CD4-positive, CD25-positive, alpha-beta regulatory T cell (primary cell): ENCODE results near the gene MYADML2. TPM values are rescaled to one million over a fixed set of nuclear protein-coding genes. Genes with fewer than 3 reads are reported as not detected.
A peak's percentile ranks its signal among the peaks of the same experiment; 100 is the strongest.

ENCODE experiments used
- ATAC-seq, 2 donors: fragments of 150-1000 bp; cut with Tn5 transposase; one replicate each; pipeline ENCODE4 v1.10.0; 2021; ENCODE audit warnings: low read depth in 2 of 2, moderate number of reproducible peaks in 2 of 2, moderate library complexity in 1 of 2
- DNase-seq, 3 donors: peaks; one replicate each; pipeline versions ENCODE4 v3.0.0 to v3.0.0-alpha.2; 2012 to 2022; ENCODE audit warnings: mixed read lengths in 1 of 3
- H3K27ac ChIP-seq: one replicate; pipeline ENCODE4 v1.7.0; 2013; ENCODE audit warnings: mild to moderate bottlenecking, low read length; ENCODE audit not compliant: insufficient read depth, poor library complexity, severe bottlenecking
- H3K27me3 ChIP-seq: one replicate; pipeline ENCODE4 v1.7.0; 2013; ENCODE audit warnings: low read length; ENCODE audit not compliant: control insufficient read depth, insufficient read depth
- H3K36me3 ChIP-seq: one replicate; pipeline ENCODE4 v1.7.0; 2013; ENCODE audit warnings: mild to moderate bottlenecking, low read length, moderate library complexity; ENCODE audit not compliant: control insufficient read depth, insufficient read depth
- H3K4me1 ChIP-seq: 2 replicates; pipeline ENCODE4 v1.7.0; 2013; ENCODE audit warnings: mild to moderate bottlenecking, low read length; ENCODE audit not compliant: insufficient read depth, control insufficient read depth, poor library complexity, severe bottlenecking
- H3K4me3 ChIP-seq: one replicate; pipeline ENCODE4 v1.7.0; 2013; ENCODE audit warnings: low read depth, mild to moderate bottlenecking, low read length, moderate library complexity
- H3K9me3 ChIP-seq, 2 experiments: 1 replicate in 1 of 2; 2 replicates in 1 of 2; pipeline ENCODE4 v1.7.0; 2013; ENCODE audit warnings: low read length in 2 of 2, mild to moderate bottlenecking in 1 of 2, moderate library complexity in 1 of 2; ENCODE audit not compliant: control insufficient read depth in 2 of 2
- H3K27ac Mint-ChIP-seq, 3 donors: one replicate each; pipeline ENCODE4 v1.8.0; 2020 to 2022; ENCODE audit warnings: mild to moderate bottlenecking in 3 of 3, mixed read lengths in 3 of 3, moderate library complexity in 2 of 3
- H3K27me3 Mint-ChIP-seq: one replicate; pipeline ENCODE4 v1.8.0; 2022; ENCODE audit warnings: mild to moderate bottlenecking, mixed read lengths
- H3K36me3 Mint-ChIP-seq: one replicate; pipeline ENCODE4 v1.8.0; 2020; ENCODE audit warnings: mixed read lengths
- H3K4me1 Mint-ChIP-seq, 4 donors: one replicate each; pipeline ENCODE4 v1.8.0; 2020 to 2022; ENCODE audit warnings: mixed read lengths in 4 of 4, mild to moderate bottlenecking in 1 of 4
- H3K4me3 Mint-ChIP-seq, 4 donors: one replicate each; pipeline ENCODE4 v1.8.0; 2020 to 2022; ENCODE audit warnings: mild to moderate bottlenecking in 4 of 4, mixed read lengths in 4 of 4, moderate library complexity in 3 of 4
- H3K9me3 Mint-ChIP-seq, 7 donors: one replicate each; pipeline ENCODE4 v1.8.0; 2020 to 2022; ENCODE audit warnings: mixed read lengths in 7 of 7, mild to moderate bottlenecking in 3 of 7, moderate library complexity in 2 of 7
- polyA plus RNA-seq, 4 donors: library from polyadenylated mRNA; unstranded; fragments of 300-500 nt; fragmentation: Illumina TruSeq; gene quantifications; one replicate each; pipeline ENCODE4 v1.2.3, GENCODE V29; 2021
- total RNA-seq: library from RNA; stranded (reverse); gene quantifications from one replicate; pipeline ENCODE4 v1.2.3, GENCODE V29; 2022

The MYADML2 gene
- total and polyA plus RNA-seq, 5 donors from 2014 or later = not detected

- Histone ChIP-seq H3K36me3 (no peaks in the 10 kb centered on the region), H3K4me3 (no peak overlapping the region), H3K9me3 (no peaks in the 10 kb centered on the region), H3K27ac (no peak overlapping the region), H3K4me1 (peaks cover 22% of the 10 kb centered on the region), H3K27me3 (no peaks in the 10 kb centered on the region)
- peaks cover 0 to 14% (median 0%) of the 10 kb centered on the region in 4 donors for H3K4me1 Mint-ChIP-seq
- H3K36me3 Mint-ChIP-seq = no peaks in the 10 kb centered on the region
- DNase-seq (no peak), ATAC-seq (no peak)
- no peak overlapping the region for H3K27ac Mint-ChIP-seq
- peaks cover 12% of the 10 kb centered on the region for H3K27me3 Mint-ChIP-seq
- H3K9me3 Mint-ChIP-seq = peaks cover 0 to 1% (median 0%) of the 10 kb centered on the region in 7 donors
- no peak overlapping the region for H3K4me3 Mint-ChIP-seq
Observed at GRCh38 chr17:81932333-81932983, 14.6 kb downstream of the MYADML2 start.

GRCh38 chr17:81931557-81932332 lies 15.3 kb downstream of the MYADML2 start:
- H3K4me1 ChIP-seq = peaks cover 19% of the 10 kb centered on the region
- no peak overlapping the region for H3K27ac ChIP-seq
- Mint-ChIP-seq H3K27ac (no peak overlapping the region), H3K4me1 (peaks cover 0 to 13% (median 0%) of the 10 kb centered on the region in 4 donors), H3K27me3 (peaks cover 12% of the 10 kb centered on the region), H3K36me3 (no peaks in the 10 kb centered on the region), H3K9me3 (peaks cover 0 to 1% (median 0%) of the 10 kb centered on the region in 7 donors), H3K4me3 (peak overlapping the region in 2 of 4 donors; percentile 51 to 78)
- ATAC-seq (no peak), DNase-seq (no peak)
- H3K36me3 ChIP-seq = no peaks in the 10 kb centered on the region
- H3K4me3 ChIP-seq = no peak overlapping the region
- H3K9me3 ChIP-seq = no peaks in the 10 kb centered on the region
- no peaks in the 10 kb centered on the region for H3K27me3 ChIP-seq

GRCh38 chr17:81931189-81931556 lies 15.9 kb downstream of the MYADML2 start:
- DNase-seq (no peak), ATAC-seq (no peak)
- peak overlapping the region in 2 of 4 donors; percentile 78 to 90 for H3K4me3 Mint-ChIP-seq
- no peak overlapping the region for H3K27ac ChIP-seq
- H3K27me3 ChIP-seq = no peaks in the 10 kb centered on the region
- peaks cover 0 to 13% (median 4%) of the 10 kb centered on the region in 4 donors for H3K4me1 Mint-ChIP-seq
- peaks cover 0 to 1% (median 0%) of the 10 kb centered on the region in 7 donors for H3K9me3 Mint-ChIP-seq
- H3K36me3 Mint-ChIP-seq = no peaks in the 10 kb centered on the region
- no peaks in the 10 kb centered on the region for H3K36me3 ChIP-seq
- no peak overlapping the region for H3K4me3 ChIP-seq
- H3K4me1 ChIP-seq = peaks cover 22% of the 10 kb centered on the region
- H3K9me3 ChIP-seq = no peaks in the 10 kb centered on the region
- peaks cover 12% of the 10 kb centered on the region for H3K27me3 Mint-ChIP-seq
- no peak overlapping the region for H3K27ac Mint-ChIP-seq

GRCh38 chr17:81930142-81931125 lies 16.6 kb downstream of the MYADML2 start:
- Histone ChIP-seq H3K36me3 (no peaks in the 10 kb centered on the region), H3K27ac (no peak overlapping the region), H3K27me3 (no peaks in the 10 kb centered on the region), H3K4me3 (no peak overlapping the region), H3K4me1 (peaks cover 27% of the 10 kb centered on the region), H3K9me3 (no peaks in the 10 kb centered on the region)
- H3K9me3 Mint-ChIP-seq = peaks cover 0 to 1% (median 0%) of the 10 kb centered on the region in 7 donors
- H3K36me3 Mint-ChIP-seq = no peaks in the 10 kb centered on the region
- H3K4me3 Mint-ChIP-seq = peak overlapping the region in 2 of 4 donors; percentile 78 to 90
- peaks cover 12% of the 10 kb centered on the region for H3K27me3 Mint-ChIP-seq
- H3K4me1 Mint-ChIP-seq = peaks cover 0 to 15% (median 7%) of the 10 kb centered on the region in 4 donors
- DNase-seq = no peak
- H3K27ac Mint-ChIP-seq = no peak overlapping the region
- no peak for ATAC-seq

- no peaks in the 10 kb centered on the region for H3K9me3 ChIP-seq
- no peaks in the 10 kb centered on the region for H3K36me3 Mint-ChIP-seq
- peaks cover 35% of the 10 kb centered on the region for H3K4me1 ChIP-seq
- H3K27me3 ChIP-seq = no peaks in the 10 kb centered on the region
- no peak overlapping the region for H3K27ac ChIP-seq
- H3K9me3 Mint-ChIP-seq = peaks cover 0 to 1% (median 0%) of the 10 kb centered on the region in 7 donors
- H3K4me1 Mint-ChIP-seq = peaks cover 0 to 23% (median 7%) of the 10 kb centered on the region in 4 donors
- ATAC-seq (no peak), DNase-seq (no peak)
- peak overlapping the region in 3 of 4 donors; percentile 48 to 84 (median 52) for H3K4me3 Mint-ChIP-seq
- no peaks in the 10 kb centered on the region for H3K36me3 ChIP-seq
- peaks cover 12% of the 10 kb centered on the region for H3K27me3 Mint-ChIP-seq
- H3K27ac Mint-ChIP-seq = peak overlapping the region in 1 of 3 donors; percentile 60
- no peak overlapping the region for H3K4me3 ChIP-seq
Observed at GRCh38 chr17:81929253-81930141, 17.5 kb downstream of the MYADML2 start.

- Mint-ChIP-seq H3K9me3 (peaks cover 0 to 1% (median 0%) of the 10 kb centered on the region in 7 donors), H3K4me3 (peak overlapping the region in 3 of 4 donors; percentile 66 to 84 (median 69)), H3K27me3 (peaks cover 12% of the 10 kb centered on the region), H3K27ac (peak overlapping the region; percentile 36 to 87 (median 60)), H3K4me1 (peaks cover 0 to 30% (median 7%) of the 10 kb centered on the region in 4 donors), H3K36me3 (no peaks in the 10 kb centered on the region)
- no peaks in the 10 kb centered on the region for H3K27me3 ChIP-seq
- no peak overlapping the region for H3K27ac ChIP-seq
- H3K36me3 ChIP-seq = no peaks in the 10 kb centered on the region
- H3K4me1 ChIP-seq = peaks cover 43% of the 10 kb centered on the region
- DNase-seq = no peak
- no peak overlapping the region for H3K4me3 ChIP-seq
- no peak for ATAC-seq
- H3K9me3 ChIP-seq = no peaks in the 10 kb centered on the region
Observed at GRCh38 chr17:81928544-81929252, 18.3 kb downstream of the MYADML2 start.
